Measurements from ENCODE around the gene CPN1. TPM values are rescaled to one million over a fixed set of nuclear protein-coding genes. Genes with fewer than 3 reads are reported as not detected.

CPN1 gene
- total RNA-seq, 1 experiment from 2014 or later: not detected

DNA sequence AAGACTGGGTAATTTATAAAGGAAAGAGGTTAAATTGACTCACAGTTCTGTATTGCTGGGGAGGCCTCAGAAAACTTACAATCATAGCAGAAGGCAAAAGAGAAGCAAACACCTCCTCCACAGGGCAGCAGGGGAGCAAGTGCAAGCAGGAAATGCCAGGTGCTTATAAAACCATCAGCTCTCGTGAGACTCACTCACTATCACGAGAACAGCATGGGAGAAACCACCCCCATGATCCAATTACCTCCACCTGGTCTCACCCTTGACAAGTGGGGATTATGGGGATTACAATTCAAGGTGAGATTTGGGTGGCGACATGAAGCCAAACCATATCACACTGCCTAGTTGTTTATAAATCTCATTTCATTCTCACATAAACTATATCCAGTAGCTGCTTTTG is 28.0 kb upstream of the CPN1 start:
- H2BK12ac ChIP-seq (ENCODE audit: insufficient read length, low read depth, low read length): no peak overlapping the region
- no peak overlapping the region for H2BK5ac ChIP-seq (ENCODE audit: insufficient read length, low read length)
- no peak overlapping the region for H2AK5ac ChIP-seq (ENCODE audit: insufficient read length, low read length)
- no peak overlapping the region for H4K8ac ChIP-seq (replicated peaks; ENCODE audit: insufficient read length, low read depth, low read length)
- no peak overlapping the region for H3K18ac ChIP-seq (ENCODE audit: insufficient read length, low read depth, low read length)
- no peak overlapping the region for H2BK120ac ChIP-seq (ENCODE audit: low read depth, low read length, poor library complexity, severe bottlenecking)
- H3K79me1 ChIP-seq (ENCODE audit: insufficient read depth, low read depth, low read length, poor library complexity, severe bottlenecking): no peaks in the 10 kb centered on the region
- no peaks in the 10 kb centered on the region for H3K23me2 ChIP-seq (ENCODE audit: insufficient read length, low read depth, low read length, poor library complexity, severe bottlenecking)
- H2AFZ ChIP-seq (ENCODE audit: low read length): no peak overlapping the region
- TF ChIP-seq CTCF (conservative IDR thresholded peaks at IDR 0.05): no peak; the same call in 2 of the 3 replicates
- H4K5ac ChIP-seq (ENCODE audit: insufficient read length, low read depth, low read length): no peak overlapping the region
- H3K4me1 ChIP-seq (ENCODE audit: insufficient read depth, low read length): no peaks in the 10 kb centered on the region
- WGBS (ENCODE audit: extremely low coverage, insufficient read length, low lambda C conversion rate): no CpG with 5 or more reads among the region's 3 CpGs
- no peaks in the 10 kb centered on the region for H3K79me2 ChIP-seq (ENCODE audit: insufficient read depth, low read length)
- no peak overlapping the region for H3K23ac ChIP-seq (ENCODE audit: insufficient read length, low read depth, low read length)
- peak; percentile 52 for DNase-seq
- no peak overlapping the region for H3K27ac ChIP-seq (ENCODE audit: insufficient read length, low read depth, low read length)
- H3K9me3 ChIP-seq (ENCODE audit: control insufficient read depth, low read depth, low read length): no peaks in the 10 kb centered on the region
- no peak overlapping the region for H3K56ac ChIP-seq (ENCODE audit: insufficient read length, low read depth, low read length)
- H3K9ac ChIP-seq (ENCODE audit: extremely low read depth, insufficient read length, low read length): no peak overlapping the region
- H3K14ac ChIP-seq (ENCODE audit: insufficient read depth, low read length): no peak overlapping the region
- H3K27me3 ChIP-seq (ENCODE audit: insufficient read depth, low read length): no peaks in the 10 kb centered on the region
- no peak overlapping the region for H2BK20ac ChIP-seq (ENCODE audit: low read depth, low read length, poor library complexity, severe bottlenecking)
- H2BK15ac ChIP-seq (ENCODE audit: low read depth, low read length): no peak overlapping the region
- no peak overlapping the region for H4K91ac ChIP-seq (ENCODE audit: insufficient read length, low read depth, low read length)
- H4K20me1 ChIP-seq (ENCODE audit: control insufficient read depth, insufficient read depth, insufficient read length): no peaks in the 10 kb centered on the region
- Mint-ChIP-seq H3K27me3 (ENCODE audit: low read depth) (no peaks in the 10 kb centered on the region), H3K27ac (no peak overlapping the region; a peak in 2 of 7 replicates), H3K4me1 (peaks cover 8 to 12% of the 10 kb centered on the region in 2 experiments), H3K9me3 (peaks cover 0 to 5% of the 10 kb centered on the region in 2 experiments; a peak in 1 of 5 replicates), H3K36me3 (ENCODE audit: insufficient read depth in 1 of 3, low read depth in 3 of 3) (no peaks in the 10 kb centered on the region), H3K4me3 (0 out of 5 replicates have a peak overlapping the region, but pooled peaks of 1 of the 2 experiments have one; percentile 27)
- no peak overlapping the region for H3T11ph ChIP-seq (ENCODE audit: low read length)
- H3K4ac ChIP-seq (ENCODE audit: low read depth, low read length): no peak overlapping the region
- H3K4me2 ChIP-seq (ENCODE audit: insufficient read depth, insufficient read length, low read length): no peak overlapping the region
